GM12875 (cell line): Measurements from ENCODE around the gene GPR107.
A peak's percentile ranks its signal among the peaks of the same experiment; 100 is the strongest.

Source experiments
- H3K4me3 ChIP-seq: one replicate; pipeline ENCODE4 v1.5.1; 2011; ENCODE audit warnings: low read depth, low read length, control low read depth
- CTCF ChIP-seq: IDR thresholded peaks from 2 replicates; pipeline ENCODE4 v1.5.1; 2011; ENCODE audit warnings: low read depth, mild to moderate bottlenecking, control low read depth, inconsistent platforms, low read length, moderate library complexity, borderline replicate concordance; ENCODE audit not compliant: insufficient read depth

Gene GPR107

DNA sequence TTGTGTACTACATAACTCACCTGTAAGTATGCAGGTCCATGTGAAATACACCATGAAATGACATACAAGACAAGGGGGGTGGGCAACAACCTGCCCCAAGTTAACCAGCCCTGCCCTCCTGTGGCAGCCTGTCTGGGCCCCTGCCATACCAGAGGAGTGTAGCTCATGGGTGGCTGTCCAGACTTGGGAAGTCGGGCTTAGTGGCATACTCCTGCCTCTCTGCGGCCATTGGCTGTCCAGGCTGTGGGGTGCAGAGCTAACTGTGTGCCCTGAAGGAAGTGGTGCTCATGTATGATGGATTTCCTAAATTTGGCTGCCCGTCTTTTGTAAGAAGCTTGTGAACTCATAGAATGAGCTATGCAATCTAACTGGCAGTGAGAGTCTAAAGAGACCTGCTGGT lies 47.0 kb downstream of the GPR107 start:
- TF ChIP-seq CTCF, result no peak
- H3K4me3 ChIP-seq, result no peak overlapping the region

GRCh38 chr9:130101915-130102314 lies 48.2 kb downstream of the GPR107 start:
- TF ChIP-seq CTCF, result no peak
- H3K4me3 ChIP-seq, result no peak overlapping the region

GRCh38 chr9:130104491-130105193 lies 50.9 kb downstream of the GPR107 start:
- TF ChIP-seq CTCF, result no peak
- no peak overlapping the region for H3K4me3 ChIP-seq

DNA sequence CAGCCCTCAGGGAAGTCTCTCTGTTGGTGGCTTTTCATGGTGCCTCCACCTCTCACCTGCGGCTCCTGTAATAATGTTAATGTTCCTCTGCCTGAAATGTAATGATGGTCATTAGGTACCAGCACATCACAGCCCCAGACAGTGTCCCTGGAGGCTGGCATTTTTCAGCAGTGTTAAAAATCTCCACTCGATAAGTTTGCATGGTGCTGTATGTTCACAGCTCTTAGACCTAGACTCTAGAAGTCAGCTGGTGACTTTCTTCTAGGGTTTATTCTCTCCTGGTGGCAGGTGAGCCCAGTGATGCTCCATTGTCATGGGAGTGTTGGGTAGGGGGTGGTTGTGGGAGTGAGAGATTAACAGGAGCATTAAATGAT lies 53.1 kb downstream of the GPR107 start:
- H3K4me3 ChIP-seq, result no peak overlapping the region
- no peak for TF ChIP-seq CTCF

DNA sequence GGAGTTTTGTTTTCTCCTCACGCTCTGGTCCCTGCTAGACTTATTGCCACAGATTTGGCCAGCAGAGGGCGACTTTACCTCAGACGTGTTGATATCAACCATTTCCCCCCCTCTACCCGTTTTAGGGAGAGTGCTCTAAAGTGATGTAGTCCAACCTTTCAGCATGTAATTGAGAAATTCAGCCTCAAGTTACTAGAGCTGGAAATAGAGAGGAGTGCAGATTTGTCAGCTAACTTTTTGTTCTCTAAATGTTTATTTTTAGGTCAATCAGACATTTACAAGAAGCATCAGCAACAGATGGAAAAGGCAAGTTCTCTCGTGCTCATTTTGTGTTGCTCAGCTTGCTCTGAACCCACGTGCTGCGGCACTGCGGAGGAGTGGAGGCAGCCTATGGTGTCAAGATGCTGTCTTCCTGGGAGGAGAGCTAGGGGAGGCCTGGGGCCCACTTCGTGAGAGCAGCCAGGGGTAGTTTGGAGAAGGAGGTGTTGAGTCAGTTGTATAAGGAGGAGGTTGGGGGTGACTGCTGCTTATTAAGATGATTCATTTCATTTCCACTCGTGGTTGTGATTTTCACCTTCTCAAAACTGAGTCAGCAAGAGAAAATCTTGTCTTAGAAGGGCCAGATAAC lies 53.6 kb downstream of the GPR107 start:
- peak; percentile 72 for TF ChIP-seq CTCF
- no peak overlapping the region for H3K4me3 ChIP-seq

- no peak overlapping the region for H3K4me3 ChIP-seq
- no peak for TF ChIP-seq CTCF
These were observed 54.2 kb downstream of the GPR107 start for GRCh38 chr9:130107955-130108354.

DNA sequence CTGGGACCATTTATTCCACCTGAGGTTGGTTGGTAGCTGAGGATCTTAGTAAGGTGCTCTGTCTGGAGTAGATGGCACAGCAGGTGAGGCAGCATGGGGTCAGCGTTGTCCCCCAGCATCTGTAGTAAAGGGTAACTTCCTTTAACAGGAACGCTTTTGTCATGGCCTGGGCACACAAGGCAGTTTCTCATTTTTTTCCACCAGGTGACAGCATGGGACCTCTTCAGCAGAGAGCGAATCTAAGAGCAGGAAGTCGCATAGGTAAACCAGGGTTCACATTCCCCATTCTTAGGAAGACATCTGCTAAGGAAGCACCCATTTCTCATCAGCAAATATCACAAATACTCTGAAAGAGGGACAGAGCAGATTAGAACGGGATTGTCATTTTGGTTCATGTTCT lies 56.5 kb downstream of the GPR107 start:
- H3K4me3 ChIP-seq, result no peak overlapping the region
- 0 out of 2 replicates have a peak, but pooled peaks have one; percentile 26 for TF ChIP-seq CTCF
